AG09309 (cell line): ENCODE data around the gene MRPL20.
"Not testable (repeated sequence)": the region's sequence is repeated elsewhere in the genome, so short reads cannot be mapped to it uniquely, and the experiment has no call there.

Source experiments
- DNase-seq: peaks from one replicate; pipeline ENCODE4 v3.0.0-alpha.2; 2010; ENCODE audit warnings: low read depth
- H3K4me3 ChIP-seq: 2 replicates; pipeline ENCODE4 v1.5.1; 2011; ENCODE audit warnings: mild to moderate bottlenecking, low read depth, low read length, moderate library complexity; ENCODE audit not compliant: control insufficient read depth
- CTCF ChIP-seq: IDR thresholded peaks from 2 replicates; pipeline ENCODE4 v1.5.1; 2011; ENCODE audit warnings: mild to moderate bottlenecking, low read depth, low read length, inconsistent platforms; ENCODE audit not compliant: insufficient read depth, control insufficient read depth; ENCODE audit errors: missing control alignments

The MRPL20 gene

GRCh38 chr1:1393428-1393827 lies 13.7 kb downstream of the MRPL20 start:
- no peak for DNase-seq
- TF ChIP-seq CTCF, result no peak
- no peak overlapping the region for H3K4me3 ChIP-seq

- H3K4me3 ChIP-seq, result no peak overlapping the region
- DNase-seq, result no peak
- TF ChIP-seq CTCF, result no peak
Measured at GRCh38 chr1:1393014-1393413, 14.1 kb downstream of the MRPL20 start.

GRCh38 chr1:1391225-1391624 lies 15.9 kb downstream of the MRPL20 start:
- no peak for TF ChIP-seq CTCF
- DNase-seq, result no peak

GRCh38 chr1:1390675-1391074 lies 16.4 kb downstream of the MRPL20 start:
- H3K4me3 ChIP-seq, result no peak overlapping the region
- DNase-seq, result no peak
- no peak for TF ChIP-seq CTCF

More at GRCh38 chr1:1391225-1391624, 15.9 kb downstream of the MRPL20 start:
- H3K4me3 ChIP-seq, result no peak overlapping the region

- DNase-seq, result no peak
- H3K4me3 ChIP-seq, result no peak overlapping the region
- no peak for TF ChIP-seq CTCF
Measured at GRCh38 chr1:1388078-1388472, 19.0 kb downstream of the MRPL20 start.

GRCh38 chr1:1387098-1388077 lies 19.7 kb downstream of the MRPL20 start:
- H3K4me3 ChIP-seq, result no peak overlapping the region
- DNase-seq, result no peak
- no peak for TF ChIP-seq CTCF

GRCh38 chr1:1385931-1386330 lies 21.2 kb downstream of the MRPL20 start:
- no peak overlapping the region for H3K4me3 ChIP-seq
- no peak for DNase-seq
- TF ChIP-seq CTCF, result no peak

GRCh38 chr1:1385339-1385738 lies 21.8 kb downstream of the MRPL20 start:
- not testable (repeated sequence) for DNase-seq, H3K4me3 ChIP-seq
